HCT116 (cell line): ENCODE data around the gene ABTB2.

ENCODE experiments used
- CBX3 ChIP-seq: IDR thresholded peaks from 2 replicates; pipeline ENCODE4 v1.6.1; 2012; ENCODE audit warnings: low read depth
- EZH2phosphoT487 ChIP-seq: fragments of 200-600 bp; IDR thresholded peaks from 2 replicates; pipeline ENCODE4 v1.6.1; 2018; ENCODE audit warnings: antibody characterized with exemption, borderline replicate concordance
- POLR2A ChIP-seq: IDR thresholded peaks from 2 replicates; pipeline ENCODE4 v1.7.0; 2011; ENCODE audit warnings: borderline replicate concordance; ENCODE audit not compliant: insufficient read depth, insufficient read length; ENCODE audit errors: extremely low read depth
- POLR2AphosphoS5 ChIP-seq: IDR thresholded peaks from 2 replicates; pipeline ENCODE4 v1.6.1; 2011; ENCODE audit warnings: mild to moderate bottlenecking, low read depth, low read length, moderate library complexity
- TF ChIP-seq, protein P1 (sequence below), 3 experiments: fragments of 200-600 bp in 1 of 3; sonication (generic) in 1 of 3; IDR thresholded peaks in 2 of 3; conservative IDR thresholded peaks in 1 of 3; 2 replicates each; pipeline ENCODE4 v1.5.1; 2012 to 2017; ENCODE audit warnings: low read depth in 2 of 3, low read length in 2 of 3, antibody characterized with exemption in 1 of 3, borderline replicate concordance in 1 of 3, control low read depth in 1 of 3, mild to moderate bottlenecking in 1 of 3, mixed read lengths in 1 of 3, mixed run types in 1 of 3, moderate library complexity in 1 of 3; ENCODE audit not compliant: insufficient read depth in 1 of 3

DNA sequence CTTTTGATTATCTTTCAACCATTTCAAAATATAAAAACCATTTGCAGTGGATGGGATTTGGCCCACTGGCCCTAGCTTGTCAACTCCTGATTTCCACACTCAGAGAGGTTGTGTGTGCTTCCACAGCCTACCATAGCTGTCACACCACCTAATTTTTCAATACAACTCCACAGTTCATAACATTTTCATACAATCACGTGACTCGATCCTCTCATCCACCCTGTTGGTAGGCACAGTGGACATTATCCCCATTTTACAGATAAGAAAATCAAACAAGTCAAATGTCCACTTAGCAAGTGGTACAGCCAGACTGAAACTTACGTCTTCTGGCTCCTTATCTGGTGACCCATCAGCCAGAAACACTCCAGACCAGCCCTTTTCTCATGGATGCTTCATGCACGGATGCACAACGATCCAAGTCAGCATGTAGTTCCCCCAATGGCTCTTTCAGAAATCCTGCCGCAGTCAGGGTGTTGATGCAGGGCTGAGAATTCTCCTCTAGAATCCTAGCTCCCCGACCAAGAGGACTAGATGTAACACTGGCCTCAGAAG lies 88.0 kb downstream of the ABTB2 start:
- TF ChIP-seq EZH2phosphoT487: no peak
- TF ChIP-seq CBX3: no peak
- TF ChIP-seq, protein P1, sequence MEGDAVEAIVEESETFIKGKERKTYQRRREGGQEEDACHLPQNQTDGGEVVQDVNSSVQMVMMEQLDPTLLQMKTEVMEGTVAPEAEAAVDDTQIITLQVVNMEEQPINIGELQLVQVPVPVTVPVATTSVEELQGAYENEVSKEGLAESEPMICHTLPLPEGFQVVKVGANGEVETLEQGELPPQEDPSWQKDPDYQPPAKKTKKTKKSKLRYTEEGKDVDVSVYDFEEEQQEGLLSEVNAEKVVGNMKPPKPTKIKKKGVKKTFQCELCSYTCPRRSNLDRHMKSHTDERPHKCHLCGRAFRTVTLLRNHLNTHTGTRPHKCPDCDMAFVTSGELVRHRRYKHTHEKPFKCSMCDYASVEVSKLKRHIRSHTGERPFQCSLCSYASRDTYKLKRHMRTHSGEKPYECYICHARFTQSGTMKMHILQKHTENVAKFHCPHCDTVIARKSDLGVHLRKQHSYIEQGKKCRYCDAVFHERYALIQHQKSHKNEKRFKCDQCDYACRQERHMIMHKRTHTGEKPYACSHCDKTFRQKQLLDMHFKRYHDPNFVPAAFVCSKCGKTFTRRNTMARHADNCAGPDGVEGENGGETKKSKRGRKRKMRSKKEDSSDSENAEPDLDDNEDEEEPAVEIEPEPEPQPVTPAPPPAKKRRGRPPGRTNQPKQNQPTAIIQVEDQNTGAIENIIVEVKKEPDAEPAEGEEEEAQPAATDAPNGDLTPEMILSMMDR (IDR thresholded peaks at IDR 0.05 in 2 of 3, conservative IDR thresholded peaks at IDR 0.05 in 1 of 3; ENCODE audit: borderline replicate concordance in 1 of 3, insufficient read depth in 1 of 3, low read depth in 2 of 3, low read length in 2 of 3): no peak
- TF ChIP-seq POLR2A: no peak
- no peak for TF ChIP-seq POLR2AphosphoS5
